Breast epithelium (tissue), 4 donors: ENCODE measurements around the gene CCDC102B. TPM values are rescaled to one million over a fixed set of nuclear protein-coding genes. Genes with fewer than 3 reads are reported as not detected.

Source experiments
- DNase-seq, 2 donors: peaks; one replicate each; pipeline ENCODE4 v3.0.0-alpha.2; 2019; ENCODE audit warnings: low spot score in 2 of 2
- H3K27ac ChIP-seq, 2 donors: fragments of 200-600 bp; sonication (generic) in 1 of 2; one replicate each; pipeline ENCODE4 v1.5.1; 2016 to 2019; ENCODE audit warnings: mild to moderate bottlenecking in 1 of 2
- H3K27me3 ChIP-seq, 2 donors: fragments of 200-600 bp; sonication (generic) in 1 of 2; one replicate each; pipeline versions ENCODE4 v1.5.1 to v1.6.0; 2017 to 2019; ENCODE audit warnings: control low read depth in 1 of 2, mild to moderate bottlenecking in 1 of 2
- H3K36me3 ChIP-seq: fragments of 200-600 bp; one replicate; pipeline ENCODE4 v1.5.1; 2019
- H3K4me1 ChIP-seq, 2 donors: fragments of 200-600 bp; sonication (generic); one replicate each; pipeline ENCODE4 v1.5.1; 2016 to 2019; ENCODE audit warnings: control low read depth in 1 of 2
- H3K4me3 ChIP-seq, 3 donors: fragments of 200-600 bp; sonication (generic); 1 replicate in 2 of 3; 2 replicates in 1 of 3; pipeline ENCODE4 v1.5.1; 2016 to 2019; ENCODE audit warnings: mild to moderate bottlenecking in 3 of 3, moderate library complexity in 2 of 3
- H3K9me3 ChIP-seq, 2 donors: fragments of 200-600 bp; sonication (generic) in 1 of 2; one replicate each; pipeline ENCODE4 v1.5.1; 2016 to 2019; ENCODE audit warnings: control low read depth in 1 of 2
- CTCF ChIP-seq, 3 donors: fragments of 450-650 bp; IDR thresholded peaks; one replicate each; pipeline ENCODE4 v1.5.1; 2016 to 2017; ENCODE audit warnings: antibody characterized with exemption in 3 of 3, mild to moderate bottlenecking in 3 of 3, moderate library complexity in 3 of 3
- POLR2A ChIP-seq: fragments of 450-650 bp; IDR thresholded peaks from one replicate; pipeline ENCODE4 v1.6.1; 2016; ENCODE audit warnings: antibody characterized with exemption, mild to moderate bottlenecking, moderate library complexity
- POLR2AphosphoS5 ChIP-seq, 3 donors: sonication (generic); formaldehyde crosslinking; IDR thresholded peaks; one replicate each; pipeline ENCODE4 v1.6.1; 2017; ENCODE audit warnings: antibody characterized with exemption in 3 of 3
- intact Hi-C: fragments of 100-400 bp; cut with DNase I; formaldehyde crosslinking; loops from one replicate; pipeline ENCODE4 v1.15.1; 2023; ENCODE audit warnings: low total_unique reads
- total RNA-seq, 3 donors: library from RNA; depleted of rRNA; stranded (reverse); fragments of >200 nt; gene quantifications; one replicate each; pipeline ENCODE4 v1.1.0, GENCODE V29; 2016

CCDC102B gene
- total RNA-seq, 3 donors from 2014 or later: 5.3 to 9.1 (median 7.2) TPM

- TF ChIP-seq POLR2AphosphoS5 (IDR thresholded peaks at IDR 0.05) (no peak), POLR2A (no peak), CTCF (IDR thresholded peaks at IDR 0.05) (no peak)
- H3K9me3 ChIP-seq: no peaks in the 10 kb centered on the region
- H3K4me1 ChIP-seq: no peaks in the 10 kb centered on the region
- no peaks in the 10 kb centered on the region for H3K36me3 ChIP-seq
- H3K4me3 ChIP-seq: no peak overlapping the region
- no peaks in the 10 kb centered on the region for H3K27me3 ChIP-seq
- DNase-seq: no peak
- no peak overlapping the region for H3K27ac ChIP-seq
- intact Hi-C loops: loop anchor here (5.0 kb wide), 1 partner anchor 941 kb away; no protein-coding TSS in a partner anchor
Measured at GRCh38 chr18:68766433-68766832, 31.4 kb upstream of the CCDC102B start.

DNA sequence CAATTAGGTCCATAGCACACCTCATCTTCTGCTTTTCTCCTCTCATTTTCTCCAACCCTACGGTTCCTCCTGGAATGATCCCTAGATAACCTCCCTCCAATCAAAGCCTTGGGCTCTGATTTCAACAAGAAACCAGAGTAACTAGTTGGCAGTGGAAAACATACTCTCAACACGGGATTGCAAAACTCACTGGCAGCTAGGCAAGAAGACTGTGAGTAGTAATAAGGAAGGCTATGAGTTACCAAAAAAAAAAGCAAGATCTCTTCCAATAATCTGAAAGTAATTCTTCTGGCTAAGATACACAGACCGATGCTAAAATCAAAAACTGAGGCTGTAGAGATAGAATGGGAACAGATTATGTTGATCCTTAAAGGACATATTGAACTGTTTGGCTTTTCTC, 28.4 kb upstream of the CCDC102B start:
- no peaks in the 10 kb centered on the region for H3K36me3 ChIP-seq
- H3K27me3 ChIP-seq: no peaks in the 10 kb centered on the region
- no peaks in the 10 kb centered on the region for H3K9me3 ChIP-seq
- peak in 1 of 3 donors; percentile 36 for TF ChIP-seq POLR2AphosphoS5 (IDR thresholded peaks at IDR 0.05)
- no peak for TF ChIP-seq CTCF (IDR thresholded peaks at IDR 0.05)
- DNase-seq: peak in 1 of 2 donors; percentile 31
- intact Hi-C loops: loop anchor here (5.0 kb wide), 1 partner anchor 938 kb away; no protein-coding TSS in a partner anchor
- H3K4me3 ChIP-seq: no peak overlapping the region
- H3K4me1 ChIP-seq: no peaks in the 10 kb centered on the region
- peak overlapping the region in 1 of 2 donors; percentile 32 for H3K27ac ChIP-seq

- Histone ChIP-seq H3K27ac (no peak overlapping the region), H3K36me3 (no peaks in the 10 kb centered on the region), H3K4me3 (no peak overlapping the region), H3K4me1 (no peaks in the 10 kb centered on the region), H3K9me3 (no peaks in the 10 kb centered on the region), H3K27me3 (no peaks in the 10 kb centered on the region)
- intact Hi-C loops: no loop called here
- no peak for DNase-seq
- TF ChIP-seq POLR2A (no peak), CTCF (IDR thresholded peaks at IDR 0.05) (no peak), POLR2AphosphoS5 (IDR thresholded peaks at IDR 0.05) (no peak)
Measured at GRCh38 chr18:68772268-68772667, 25.6 kb upstream of the CCDC102B start.

DNA sequence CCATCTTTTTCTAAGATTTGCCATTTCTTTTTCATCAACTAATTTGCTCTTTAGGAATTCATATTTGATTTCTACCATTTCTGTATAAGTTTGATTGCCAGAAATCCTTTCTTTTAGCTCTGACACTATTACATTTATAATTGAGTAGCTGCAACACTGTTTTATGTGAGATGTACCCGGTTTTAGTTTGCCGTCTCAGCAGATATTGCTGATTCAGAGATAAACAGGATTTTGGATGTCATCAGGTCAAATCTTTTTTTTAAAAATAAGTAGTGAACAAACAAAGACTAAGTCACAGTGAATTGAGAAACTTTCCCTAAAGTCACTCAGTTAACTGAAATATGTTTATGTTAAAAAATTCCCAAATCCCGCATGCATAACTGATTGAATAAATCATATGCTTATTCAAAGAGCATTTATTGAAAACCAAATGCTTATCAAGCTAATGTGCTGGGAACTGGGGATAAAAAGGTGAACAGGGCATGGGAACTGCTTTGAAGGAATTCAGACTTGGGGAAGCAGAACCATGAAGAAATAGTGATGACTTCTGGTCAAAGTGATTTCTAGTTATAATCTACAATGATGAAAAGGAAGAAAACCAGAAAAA, 19.5 kb upstream of the CCDC102B start:
- Histone ChIP-seq H3K27ac (no peak overlapping the region), H3K9me3 (no peaks in the 10 kb centered on the region), H3K36me3 (no peaks in the 10 kb centered on the region), H3K4me3 (no peak overlapping the region), H3K27me3 (no peaks in the 10 kb centered on the region), H3K4me1 (no peaks in the 10 kb centered on the region)
- TF ChIP-seq POLR2AphosphoS5 (IDR thresholded peaks at IDR 0.05) (no peak), CTCF (IDR thresholded peaks at IDR 0.05) (no peak), POLR2A (no peak)
- DNase-seq: no peak
- intact Hi-C loops: no loop called here

DNA sequence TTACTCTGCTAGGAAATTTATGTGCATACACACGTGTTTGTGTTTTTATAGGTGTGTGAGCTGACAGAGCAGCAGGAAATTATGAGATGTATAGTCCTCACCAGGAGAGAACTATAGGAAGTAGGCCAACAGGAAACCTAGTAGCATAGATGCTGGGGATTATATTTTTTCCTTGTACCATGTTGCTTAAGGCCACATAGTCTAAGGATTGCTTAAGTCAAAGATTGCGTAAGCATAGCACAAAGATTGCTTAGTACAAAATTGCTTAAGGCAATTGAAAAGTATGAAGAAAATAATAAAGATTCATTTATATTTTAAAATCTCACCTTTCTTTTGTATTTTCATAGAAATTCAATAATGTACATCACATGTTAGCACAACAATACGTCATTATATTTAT, 18.7 kb upstream of the CCDC102B start:
- Histone ChIP-seq H3K4me1 (no peaks in the 10 kb centered on the region), H3K27me3 (no peaks in the 10 kb centered on the region), H3K27ac (no peak overlapping the region), H3K4me3 (no peak overlapping the region), H3K36me3 (no peaks in the 10 kb centered on the region), H3K9me3 (no peaks in the 10 kb centered on the region)
- intact Hi-C loops: no loop called here
- TF ChIP-seq POLR2AphosphoS5 (IDR thresholded peaks at IDR 0.05) (no peak), POLR2A (no peak), CTCF (IDR thresholded peaks at IDR 0.05) (no peak)
- no peak for DNase-seq
